Stimulated activated CD8-positive, alpha-beta memory T cell treated with anti-CD3 and anti-CD28 coated beads, Interleukin-2, amount 100 ng/mL, for 48 hours (primary cell): ENCODE measurements around the gene OSGEPL1.
"Not testable (repeated sequence)": the region's sequence is repeated elsewhere in the genome, so short reads cannot be mapped to it uniquely, and the experiment has no call there.

Source experiments
- DNase-seq, 2 donors: peaks; one replicate each; pipeline ENCODE4 v3.0.0-alpha.2; 2020; ENCODE audit warnings: low read depth in 2 of 2

Gene OSGEPL1, protein sequence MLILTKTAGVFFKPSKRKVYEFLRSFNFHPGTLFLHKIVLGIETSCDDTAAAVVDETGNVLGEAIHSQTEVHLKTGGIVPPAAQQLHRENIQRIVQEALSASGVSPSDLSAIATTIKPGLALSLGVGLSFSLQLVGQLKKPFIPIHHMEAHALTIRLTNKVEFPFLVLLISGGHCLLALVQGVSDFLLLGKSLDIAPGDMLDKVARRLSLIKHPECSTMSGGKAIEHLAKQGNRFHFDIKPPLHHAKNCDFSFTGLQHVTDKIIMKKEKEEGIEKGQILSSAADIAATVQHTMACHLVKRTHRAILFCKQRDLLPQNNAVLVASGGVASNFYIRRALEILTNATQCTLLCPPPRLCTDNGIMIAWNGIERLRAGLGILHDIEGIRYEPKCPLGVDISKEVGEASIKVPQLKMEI

GRCh38 chr2:189762551-189763298 lies at the start of gene OSGEPL1:
TSS of gene OSGEPL1 (minus strand) at chr2:189762792. CDS start at chr2:189761640, 1,152 bp downstream.
- peak; percentile 80 to 87 for DNase-seq

DNA sequence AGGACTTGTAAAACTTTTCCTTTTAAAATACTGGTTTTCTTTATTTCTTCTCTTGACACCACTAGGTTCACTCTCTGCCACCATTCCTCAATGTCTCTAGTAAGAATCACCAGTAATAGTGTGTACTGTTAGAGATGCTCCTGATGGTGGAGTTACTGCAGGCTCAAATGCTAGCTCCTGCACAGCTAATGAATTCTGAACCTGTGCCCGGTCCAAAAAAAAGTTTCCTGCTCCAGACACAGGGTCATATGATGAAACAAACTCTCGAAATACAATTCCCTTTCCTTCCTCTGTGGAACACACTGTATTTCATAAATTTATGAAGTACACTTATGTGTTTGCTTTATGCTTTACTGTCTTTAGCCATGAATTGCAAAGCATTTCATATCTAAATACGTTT lies 40.8 kb upstream of the OSGEPL1 start:
- DNase-seq, result no peak

DNA sequence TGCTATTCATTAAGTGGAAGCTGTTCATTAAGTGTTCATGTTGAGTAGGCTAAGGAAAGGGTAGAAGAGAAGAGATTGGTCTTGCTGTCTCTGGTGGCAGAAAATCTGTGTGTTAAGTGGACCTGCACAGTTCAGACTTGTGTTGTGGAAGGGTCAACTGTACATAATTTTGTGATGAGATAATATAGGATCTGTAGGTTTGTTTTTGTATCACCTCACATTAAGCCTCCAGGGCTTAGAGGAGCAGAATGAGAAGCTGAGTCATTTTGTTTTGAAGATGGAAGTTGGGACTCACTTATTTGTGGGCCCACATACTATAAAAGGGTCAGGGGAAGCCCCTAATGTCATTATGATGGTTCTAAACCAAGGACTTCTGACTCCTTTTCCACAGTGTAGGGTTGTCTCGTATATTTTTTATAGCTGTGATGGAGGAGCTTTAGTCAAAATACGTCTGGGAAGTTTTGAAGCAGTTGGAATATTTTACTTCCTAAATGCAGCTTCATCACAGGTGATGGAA lies 39.9 kb upstream of the OSGEPL1 start:
- no peak for DNase-seq

- no peak for DNase-seq
Measured at GRCh38 chr2:189799531-189799930, 36.9 kb upstream of the OSGEPL1 start.

GRCh38 chr2:189799030-189799331 lies 36.4 kb upstream of the OSGEPL1 start:
- DNase-seq, result no peak

DNA sequence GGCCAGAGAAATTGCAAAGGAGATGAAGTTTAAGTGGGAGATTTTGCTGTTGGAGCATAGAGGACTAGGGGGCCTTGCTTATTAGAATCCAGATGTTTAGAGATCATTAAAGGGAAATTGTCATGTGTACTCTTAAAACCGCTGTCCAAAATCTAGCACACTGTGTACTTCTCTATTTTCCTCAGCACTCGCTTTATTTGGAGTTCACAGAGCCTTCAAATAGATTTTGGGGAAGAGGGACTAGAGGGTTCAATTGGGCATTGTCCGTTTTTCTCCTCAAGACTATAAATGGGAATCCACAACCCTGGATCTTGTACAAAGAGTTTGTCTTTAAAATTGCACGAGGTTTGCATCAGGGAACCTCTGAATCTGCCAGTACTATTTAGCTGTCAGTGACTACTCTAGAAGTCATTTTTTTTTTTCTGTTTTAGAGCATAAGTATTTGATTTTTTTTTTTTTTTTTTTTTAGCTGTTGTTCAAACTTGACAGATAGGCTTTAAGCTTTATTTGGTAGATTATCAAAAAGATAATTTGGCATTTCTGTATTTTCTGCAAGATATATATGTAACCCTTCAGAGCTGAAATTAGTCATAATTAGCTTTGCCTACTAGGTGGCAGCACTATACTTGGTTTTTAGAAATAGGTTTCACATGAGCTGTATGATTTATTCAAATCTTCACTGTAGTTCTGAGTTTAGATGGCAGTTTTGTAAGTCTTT lies 35.9 kb upstream of the OSGEPL1 start:
- no peak for DNase-seq

DNA sequence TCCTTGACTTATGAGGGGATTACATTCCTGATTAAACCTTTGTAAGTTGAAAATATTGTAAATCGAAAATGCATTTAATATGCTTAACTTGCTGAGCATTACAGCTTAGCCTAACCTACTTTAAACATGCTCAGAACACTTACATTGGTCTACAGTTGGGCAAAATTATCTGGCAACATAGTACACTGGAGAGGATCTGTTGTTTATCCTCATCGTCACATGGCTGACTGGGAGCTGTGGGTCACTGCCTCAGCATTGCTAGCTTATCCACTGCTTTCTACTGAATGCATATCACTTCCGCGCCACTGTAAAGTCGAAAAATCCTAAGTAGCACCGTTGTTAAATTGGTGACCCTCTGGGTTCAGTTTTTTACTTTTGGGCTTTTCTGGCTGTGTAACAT lies 35.3 kb upstream of the OSGEPL1 start:
- no peak for DNase-seq

- DNase-seq, result no peak
Measured at GRCh38 chr2:189794310-189794709, 31.7 kb upstream of the OSGEPL1 start.

GRCh38 chr2:189791338-189792042 lies 28.9 kb upstream of the OSGEPL1 start:
- no peak for DNase-seq

DNA sequence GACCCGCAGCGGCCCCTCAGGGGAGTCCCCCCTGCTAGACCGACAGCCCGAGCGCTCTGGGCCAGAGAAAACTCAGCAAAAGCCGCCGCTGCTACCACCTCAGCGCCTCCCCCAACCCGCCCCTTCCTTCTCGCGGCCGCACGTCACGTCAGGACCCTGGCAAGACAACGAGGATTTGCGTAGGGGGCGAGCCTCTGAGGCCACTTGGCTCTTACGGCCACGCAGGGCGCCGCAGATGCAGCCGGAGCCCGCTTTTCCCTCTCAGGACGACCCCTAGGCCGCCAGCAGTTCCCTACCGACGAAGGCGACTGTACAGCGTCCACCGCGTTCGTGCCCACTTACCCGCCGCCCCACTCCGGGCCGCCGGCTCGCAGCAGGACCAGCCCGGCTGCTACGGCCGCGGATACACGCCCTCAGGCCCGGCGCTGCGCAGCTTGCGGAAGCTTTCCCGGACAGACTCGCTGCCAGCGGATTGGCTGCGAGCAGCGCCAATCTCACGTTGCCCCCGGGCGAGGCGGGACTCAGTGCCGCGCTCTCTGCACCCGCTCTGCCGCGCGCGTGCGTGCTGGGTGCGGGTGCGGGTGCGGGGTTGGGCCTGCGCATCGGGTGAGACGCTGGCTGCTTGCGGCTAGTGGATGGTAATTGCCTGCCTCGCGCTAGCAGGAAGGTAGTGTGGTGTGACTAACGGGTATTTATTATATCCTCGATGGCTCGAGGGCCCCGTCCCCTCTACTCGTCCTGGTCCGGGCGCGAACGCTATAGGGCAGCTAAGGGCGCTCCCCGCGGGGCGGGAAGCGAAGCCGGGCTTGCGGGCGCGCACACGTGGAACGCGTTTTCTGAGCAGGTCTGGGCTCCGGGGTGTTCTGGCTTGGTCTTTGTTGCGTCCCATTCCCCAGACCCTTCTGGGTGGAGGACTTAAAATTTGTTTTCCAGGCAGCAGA lies 21.6 kb upstream of the OSGEPL1 start, which contains the start of the genes ORMDL1 and PMS1:
Gene ORMDL1, minus strand, starts transcription at position 413 of the 941 bp plus-strand sequence. CDS start 1,744 bp downstream, outside the sequence.
Gene PMS1, plus strand, starts transcription at position 524 of the 941 bp plus-strand sequence. CDS start 7,360 bp downstream, outside the sequence.
- DNase-seq, result peak; percentile 89 to 94

DNA sequence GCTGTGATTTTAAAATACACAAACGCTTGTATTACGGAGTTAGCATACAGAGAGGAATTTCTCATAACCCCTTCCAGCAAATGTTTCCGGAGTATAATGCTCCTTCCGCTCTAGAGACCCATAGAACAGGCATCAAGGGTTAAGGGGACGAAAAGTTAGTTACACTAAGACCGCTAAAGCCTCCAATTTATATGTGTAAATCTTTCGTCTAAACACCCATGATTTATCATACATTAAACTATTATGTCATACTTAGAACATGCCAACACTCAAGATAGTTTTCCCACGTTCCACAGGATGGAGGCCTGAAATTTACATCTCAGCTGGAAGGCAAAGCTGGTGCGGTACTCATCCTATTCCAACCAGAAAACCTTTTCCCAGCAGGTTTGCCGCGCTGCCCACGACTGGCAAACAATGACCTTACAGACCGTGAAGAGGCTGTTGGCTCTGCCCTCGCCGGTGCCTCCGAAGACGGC lies 20.9 kb upstream of the OSGEPL1 start:
- DNase-seq, result no peak

DNA sequence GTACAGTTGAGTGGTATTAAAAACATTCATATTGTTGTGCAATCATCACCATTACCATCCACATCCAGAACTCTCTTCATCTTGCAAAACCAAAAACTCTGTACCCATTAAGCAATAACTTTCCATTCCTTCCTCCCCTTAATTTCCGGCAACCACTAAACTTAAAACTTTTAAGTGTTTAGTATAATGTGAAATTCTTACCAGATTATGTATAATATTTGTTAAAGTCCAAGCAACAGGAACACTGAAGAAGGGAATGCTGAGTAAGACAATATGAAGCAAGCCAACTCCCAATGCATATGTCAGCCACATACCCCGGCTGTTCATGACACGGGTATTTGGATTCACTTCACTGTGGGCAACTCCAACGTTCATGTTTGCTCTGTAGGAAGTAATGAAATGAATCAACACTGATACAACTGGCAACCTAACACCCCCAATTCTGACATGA lies 19.7 kb upstream of the OSGEPL1 start:
- DNase-seq, result no peak

- no peak for DNase-seq
Measured at GRCh38 chr2:189772212-189772611, 9.6 kb upstream of the OSGEPL1 start.

GRCh38 chr2:189770590-189771322 lies 8.2 kb upstream of the OSGEPL1 start:
- DNase-seq, result no peak

DNA sequence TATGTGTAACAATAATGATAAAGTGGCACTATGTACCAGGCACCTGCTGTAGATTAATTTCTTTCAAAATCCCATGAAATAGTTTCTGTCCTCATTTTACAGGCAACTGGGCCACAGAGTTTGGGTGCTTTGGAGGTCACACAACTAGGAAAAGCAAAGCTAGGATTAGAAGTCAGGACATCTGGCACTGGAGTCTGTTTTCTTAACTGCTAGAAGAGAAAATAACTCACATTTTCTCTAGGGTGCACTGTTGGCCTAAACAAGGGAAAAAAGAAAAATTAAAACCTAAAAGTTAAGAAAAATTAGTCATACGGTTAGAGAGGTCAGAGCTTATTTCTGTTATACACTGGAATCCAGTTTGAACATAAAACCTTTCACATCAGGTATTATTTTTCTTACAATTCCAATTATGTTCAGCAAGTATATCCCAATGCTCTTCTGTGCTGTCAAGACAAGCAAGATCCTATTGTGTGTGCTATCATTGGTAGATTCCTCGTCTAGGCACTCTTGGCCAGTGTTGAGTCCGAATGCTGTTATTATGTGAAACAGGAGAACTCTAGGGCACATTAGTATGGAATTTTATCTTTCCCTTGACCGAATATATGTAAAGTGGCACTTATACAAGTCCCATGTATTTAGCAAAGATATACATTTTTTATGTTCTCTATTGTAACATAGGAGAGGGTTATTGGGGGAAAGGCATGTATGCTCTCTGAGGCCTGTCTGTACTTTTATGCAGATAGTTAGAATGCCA lies 1.5 kb upstream of the OSGEPL1 start:
- no peak for DNase-seq

GRCh38 chr2:189762229-189762550 lies 402 bp downstream of the OSGEPL1 start:
- DNase-seq, result no peak

GRCh38 chr2:189760154-189760553 lies 2.4 kb downstream of the OSGEPL1 start:
- not testable (repeated sequence) for DNase-seq

GRCh38 chr2:189756311-189756952 lies 6.2 kb downstream of the OSGEPL1 start:
- no peak for DNase-seq
